ENCODE data around the gene TNFRSF8. TPM values are rescaled to one million over a fixed set of nuclear protein-coding genes. Genes with fewer than 3 reads are reported as not detected.
"Not testable (repeated sequence)": the region's sequence is repeated elsewhere in the genome, so short reads cannot be mapped to it uniquely, and the experiment has no call there.

The TNFRSF8 gene
- polyA plus RNA-seq (2014; cell fraction: cytosol; rRNA removed) = 0.07 and 0.14 TPM in 2 replicates
- not detected in 2 replicates for polyA plus RNA-seq (2014; cell fraction: nucleus; rRNA removed)

- DNase-seq (ENCODE audit: low spot score) = no peak
Measured at GRCh38 chr1:12063141-12064072, at the start of gene TNFRSF8. Gene TNFRSF8 (plus strand): TSS chr1:12063303. CDS start chr1:12063599, 296 bp downstream.

- no peak for DNase-seq (ENCODE audit: low spot score)
Measured at GRCh38 chr1:12014141-12014991, 48.7 kb upstream of the TNFRSF8 start.

DNA sequence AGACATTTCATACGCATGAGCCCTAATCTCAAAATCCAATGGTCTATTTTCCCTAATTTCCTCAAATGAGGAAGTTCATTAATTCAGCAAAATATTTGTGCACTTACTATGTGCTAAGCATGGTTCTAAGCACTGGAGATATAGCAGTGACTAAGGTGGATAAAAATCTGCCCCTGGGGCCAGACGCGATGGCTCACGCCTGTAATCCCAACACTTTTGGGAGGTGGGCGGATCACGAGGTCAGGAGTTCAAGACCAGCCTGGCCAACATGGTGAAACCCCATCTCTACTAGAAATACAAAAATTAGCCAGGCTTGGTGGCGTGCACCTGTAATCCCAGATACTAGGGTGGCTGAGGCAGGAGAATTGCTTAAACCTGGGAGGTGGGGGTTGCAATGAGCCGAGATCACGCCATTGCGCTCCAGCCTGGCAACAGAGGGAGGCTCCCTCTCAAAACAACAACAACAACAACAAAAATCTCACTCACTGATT lies 48.1 kb upstream of the TNFRSF8 start:
- no peak for DNase-seq (ENCODE audit: low spot score)

DNA sequence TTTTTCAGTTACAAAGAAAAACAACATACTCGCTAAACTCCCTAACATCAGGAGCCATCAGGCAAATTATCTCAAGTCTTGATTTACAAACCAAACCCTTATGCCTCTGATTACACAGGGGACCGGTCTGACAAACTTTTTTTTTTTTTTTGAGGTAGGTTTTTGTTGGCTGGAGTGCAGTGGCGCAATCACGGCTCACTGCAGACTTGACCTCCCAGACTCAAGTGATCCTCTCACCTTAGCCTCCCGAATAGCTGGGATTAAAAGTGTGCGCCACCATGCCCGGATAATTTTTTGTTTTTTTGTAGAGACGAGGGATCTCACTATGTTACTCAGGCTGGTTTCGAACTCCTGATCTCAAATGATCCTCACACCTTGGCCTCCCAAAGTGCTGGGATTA lies 47.6 kb upstream of the TNFRSF8 start:
- DNase-seq (ENCODE audit: low spot score) = no peak

- DNase-seq (ENCODE audit: low spot score) = no peak
Measured at GRCh38 chr1:12016182-12016581, 46.9 kb upstream of the TNFRSF8 start.

DNA sequence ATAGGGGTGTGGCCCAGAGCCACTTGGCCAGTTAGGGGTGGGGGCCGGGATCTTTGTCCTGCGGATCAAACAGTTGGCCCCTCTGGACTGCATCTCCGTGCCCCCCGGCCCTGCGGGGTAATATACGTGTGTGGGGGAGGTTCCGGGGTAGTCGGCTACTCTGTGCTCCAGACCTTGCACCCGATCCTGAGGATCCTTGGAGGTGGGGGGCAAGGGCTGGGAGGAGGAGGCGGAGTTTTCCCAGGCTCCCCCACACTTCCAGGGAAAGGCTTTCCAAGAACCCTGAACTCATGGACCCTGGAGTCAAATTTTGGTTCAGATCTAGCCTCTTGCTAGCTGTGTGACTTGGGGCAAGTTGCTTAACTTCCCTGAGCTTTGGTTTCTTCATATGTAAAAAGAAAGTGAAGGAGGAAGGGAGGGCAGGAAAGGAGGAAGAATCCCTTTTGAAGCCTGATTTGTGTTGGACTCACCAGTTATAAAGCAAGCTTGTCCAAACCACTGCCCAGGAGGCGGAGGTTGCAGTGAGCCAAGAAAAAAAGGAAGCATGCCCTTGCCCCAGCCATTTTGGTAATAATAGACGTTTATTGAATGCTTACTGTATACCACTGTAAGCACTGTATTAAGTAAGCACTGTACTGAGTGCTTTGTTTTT lies 43.1 kb upstream of the TNFRSF8 start:
- DNase-seq (ENCODE audit: low spot score) = no peak

DNA sequence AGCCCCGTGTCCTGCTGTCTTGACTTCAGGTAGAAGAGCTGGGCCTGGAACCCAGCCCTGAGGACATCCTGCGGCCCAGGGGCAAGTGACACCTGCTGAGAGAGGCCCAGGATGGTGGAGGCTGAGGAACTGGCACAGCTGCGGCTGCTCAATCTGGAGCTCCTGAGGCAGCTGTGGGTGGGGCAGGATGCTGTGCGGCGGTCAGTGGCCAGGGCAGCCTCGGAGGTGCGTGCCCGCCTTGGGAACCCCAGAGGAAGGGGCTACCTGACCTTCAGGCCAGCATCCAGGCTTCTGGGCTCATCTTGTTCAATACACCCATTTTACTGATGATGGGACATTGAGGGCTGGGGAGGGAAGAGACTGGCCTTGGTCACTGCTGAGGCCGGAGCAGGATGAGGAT lies 41.5 kb upstream of the TNFRSF8 start:
- DNase-seq (ENCODE audit: low spot score) = no peak

DNA sequence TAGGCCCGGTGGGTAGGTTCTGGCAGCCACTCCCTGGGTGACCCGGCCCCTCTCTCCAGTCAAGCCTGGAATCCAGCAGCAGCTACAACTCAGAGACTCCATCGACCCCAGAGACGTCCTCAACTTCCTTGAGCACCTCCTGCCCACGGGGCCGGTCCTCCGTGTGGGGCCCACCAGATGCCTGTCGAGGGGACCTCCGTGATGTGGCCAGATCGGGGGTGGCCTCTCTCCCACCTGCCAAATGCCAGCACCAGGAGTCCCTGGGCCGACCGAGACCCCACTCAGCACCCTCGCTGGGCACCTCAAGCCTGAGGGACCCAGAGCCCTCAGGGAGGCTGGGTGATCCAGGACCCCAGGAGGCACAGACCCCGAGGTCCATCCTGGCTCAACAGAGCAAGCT lies 41.1 kb upstream of the TNFRSF8 start:
- no peak for DNase-seq (ENCODE audit: low spot score)

DNA sequence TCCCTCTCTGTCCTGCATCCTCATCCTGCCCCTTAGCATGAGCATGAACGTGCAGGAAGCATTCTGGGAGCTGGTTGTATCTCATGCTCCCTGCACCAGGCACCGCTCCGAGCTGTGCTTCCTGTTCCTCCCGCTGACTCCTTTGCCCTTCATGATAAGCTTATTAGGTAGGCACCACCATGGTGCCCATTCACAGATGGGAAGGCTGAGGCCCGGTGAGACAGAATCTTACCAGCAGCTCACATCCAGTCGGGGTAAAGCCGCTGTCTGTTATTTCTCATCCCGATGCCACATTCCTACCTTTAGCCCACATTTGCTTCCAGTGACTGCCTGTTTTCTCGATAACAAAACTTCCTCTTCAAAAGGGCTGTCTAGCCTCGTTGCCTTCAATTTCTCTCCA lies 36.5 kb upstream of the TNFRSF8 start:
- no peak for DNase-seq (ENCODE audit: low spot score)

DNA sequence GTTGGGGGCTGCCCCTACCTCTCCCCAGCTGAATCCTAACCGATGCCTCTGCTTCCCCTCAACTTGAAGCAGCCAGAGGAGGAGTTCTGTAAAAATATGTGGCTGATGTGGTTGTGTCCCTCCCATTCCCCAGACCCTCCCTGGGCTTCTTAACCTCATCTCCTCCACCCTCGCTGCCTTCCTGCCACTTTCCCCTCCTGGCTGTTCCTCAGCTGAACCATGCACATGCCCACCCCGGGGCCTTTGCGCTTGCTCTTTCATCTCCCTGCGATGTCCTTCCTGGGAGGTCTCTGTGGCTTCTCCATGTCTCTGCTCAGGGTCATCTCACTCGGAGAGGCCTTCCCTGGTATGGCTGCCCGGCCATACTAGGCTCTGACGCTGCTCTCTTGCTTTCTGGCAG lies 34.9 kb upstream of the TNFRSF8 start:
- DNase-seq (ENCODE audit: low spot score) = no peak

- DNase-seq (ENCODE audit: low spot score) = no peak
Measured at GRCh38 chr1:12028957-12029511, 34.1 kb upstream of the TNFRSF8 start.

DNA sequence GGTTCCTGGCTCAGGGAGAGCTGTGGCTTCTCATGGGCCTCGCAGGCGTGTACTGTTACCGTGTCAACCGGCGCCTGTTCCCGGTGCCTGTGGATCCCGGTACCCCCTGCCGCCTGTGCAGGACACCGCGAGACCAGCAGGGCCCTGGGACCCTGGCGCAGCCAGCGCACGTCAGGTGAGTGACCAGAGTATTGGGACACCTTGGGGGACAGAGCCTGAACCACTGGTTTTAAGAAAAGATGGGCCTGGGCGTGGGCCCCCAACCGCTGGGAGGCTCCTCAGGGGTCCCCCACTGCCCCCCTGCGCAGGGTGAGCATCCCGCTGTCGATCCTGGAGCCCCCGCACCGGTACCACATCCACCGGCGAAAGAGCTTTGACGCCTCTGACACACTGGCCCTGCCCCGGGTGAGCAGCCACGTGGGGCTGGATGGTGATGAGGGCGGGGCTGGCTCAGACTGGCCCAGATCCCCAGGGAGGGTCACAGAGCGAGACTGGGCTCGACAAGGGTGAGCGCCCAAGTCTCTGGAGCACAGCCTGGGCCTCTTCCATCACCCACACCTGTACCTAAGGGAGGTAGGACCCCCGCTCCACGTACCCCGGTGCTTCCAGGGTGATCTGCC lies 33.3 kb upstream of the TNFRSF8 start:
- no peak for DNase-seq (ENCODE audit: low spot score)

DNA sequence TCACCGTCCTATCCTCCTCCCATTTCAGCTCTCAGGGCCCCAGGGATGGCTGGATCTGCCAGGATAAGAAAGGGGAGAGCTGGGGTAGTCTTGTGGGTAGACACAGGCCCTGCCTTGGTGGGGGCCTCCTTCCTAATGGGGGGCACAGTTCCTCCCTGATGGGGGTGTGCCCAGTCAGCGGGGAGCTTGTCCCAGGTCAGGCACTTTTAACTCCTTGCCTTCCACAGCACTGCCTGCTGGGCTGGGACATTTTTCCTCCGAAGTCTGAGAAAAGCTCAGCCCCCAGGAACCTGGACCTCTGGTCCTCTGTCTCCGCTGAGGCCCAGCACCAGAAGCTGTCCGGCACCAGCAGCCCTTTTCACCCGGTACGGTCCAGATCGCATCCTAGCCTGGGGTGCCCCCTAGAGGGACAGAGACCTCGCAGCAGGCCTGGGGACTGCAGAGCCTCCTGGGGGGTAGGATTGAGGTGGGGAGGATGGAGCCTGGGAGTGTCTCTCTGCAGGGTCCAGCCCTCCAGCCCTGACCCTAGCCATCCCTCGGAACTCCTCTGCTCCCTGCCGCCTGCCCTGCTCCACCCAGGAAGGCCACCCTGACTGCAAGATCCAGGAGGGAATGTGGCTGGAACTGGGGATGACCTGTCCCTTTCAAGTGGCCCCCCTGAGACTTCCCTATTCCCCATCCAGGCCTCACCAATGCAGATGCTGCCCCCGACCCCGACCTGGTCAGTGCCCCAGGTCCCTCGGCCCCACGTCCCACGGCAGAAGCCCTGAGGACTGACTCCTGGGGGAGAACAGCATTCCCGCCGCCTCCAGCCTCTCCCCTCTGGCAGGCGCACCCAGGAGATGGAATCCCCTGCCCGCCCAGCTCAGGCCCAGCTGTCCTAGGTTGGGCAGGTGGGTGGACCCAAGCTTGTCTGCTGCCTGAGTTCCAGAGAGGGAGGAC lies 31.8 kb upstream of the TNFRSF8 start:
- DNase-seq (ENCODE audit: low spot score) = no peak

DNA sequence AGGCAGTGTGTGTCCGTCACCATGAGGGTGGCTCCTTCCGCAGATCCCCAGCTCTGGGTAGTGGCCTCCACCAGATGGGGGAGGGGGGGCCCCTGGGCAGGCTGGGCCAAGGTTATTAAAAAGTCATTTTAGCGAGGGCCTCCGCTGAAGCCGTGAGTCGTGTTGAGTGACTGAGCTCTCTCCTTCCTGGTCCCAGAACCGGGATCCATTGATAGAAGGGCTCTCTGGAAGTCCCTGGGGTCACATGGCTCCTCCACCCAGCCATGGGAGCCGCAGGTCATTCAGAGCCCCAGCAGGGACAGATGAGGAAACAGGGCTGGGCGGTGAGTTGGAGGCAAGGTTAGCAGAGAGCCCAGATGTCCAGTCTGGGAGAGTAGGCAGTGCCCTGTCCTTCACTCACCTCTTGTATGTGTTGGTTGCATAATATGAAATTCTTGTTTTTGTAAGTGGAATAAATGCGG lies 30.9 kb upstream of the TNFRSF8 start:
- DNase-seq (ENCODE audit: low spot score) = no peak

- DNase-seq (ENCODE audit: low spot score) = not testable (repeated sequence)
Measured at GRCh38 chr1:12033441-12033840, 29.7 kb upstream of the TNFRSF8 start.

- DNase-seq (ENCODE audit: low spot score) = no peak
Measured at GRCh38 chr1:12034381-12034801, 28.7 kb upstream of the TNFRSF8 start.

DNA sequence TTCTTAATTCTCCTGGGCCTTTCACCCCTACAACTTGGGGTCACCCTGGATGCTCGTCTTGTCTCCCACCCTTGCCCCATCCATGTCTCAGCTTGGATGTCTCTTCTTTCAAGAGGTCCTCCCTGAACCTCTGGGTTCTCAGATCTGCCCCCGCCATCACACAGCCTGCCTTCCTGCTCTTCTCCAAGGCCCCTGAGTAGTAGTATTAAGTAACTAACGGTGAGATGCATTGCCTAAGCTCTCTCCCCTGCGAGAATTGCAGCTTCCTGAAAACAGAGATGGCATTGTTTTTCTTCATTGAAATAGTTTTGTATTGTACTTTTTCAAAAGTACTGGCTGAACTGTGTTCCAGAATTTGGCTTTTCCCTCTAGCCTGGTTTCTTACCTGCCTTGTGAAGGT lies 27.8 kb upstream of the TNFRSF8 start:
- DNase-seq (ENCODE audit: low spot score) = no peak

DNA sequence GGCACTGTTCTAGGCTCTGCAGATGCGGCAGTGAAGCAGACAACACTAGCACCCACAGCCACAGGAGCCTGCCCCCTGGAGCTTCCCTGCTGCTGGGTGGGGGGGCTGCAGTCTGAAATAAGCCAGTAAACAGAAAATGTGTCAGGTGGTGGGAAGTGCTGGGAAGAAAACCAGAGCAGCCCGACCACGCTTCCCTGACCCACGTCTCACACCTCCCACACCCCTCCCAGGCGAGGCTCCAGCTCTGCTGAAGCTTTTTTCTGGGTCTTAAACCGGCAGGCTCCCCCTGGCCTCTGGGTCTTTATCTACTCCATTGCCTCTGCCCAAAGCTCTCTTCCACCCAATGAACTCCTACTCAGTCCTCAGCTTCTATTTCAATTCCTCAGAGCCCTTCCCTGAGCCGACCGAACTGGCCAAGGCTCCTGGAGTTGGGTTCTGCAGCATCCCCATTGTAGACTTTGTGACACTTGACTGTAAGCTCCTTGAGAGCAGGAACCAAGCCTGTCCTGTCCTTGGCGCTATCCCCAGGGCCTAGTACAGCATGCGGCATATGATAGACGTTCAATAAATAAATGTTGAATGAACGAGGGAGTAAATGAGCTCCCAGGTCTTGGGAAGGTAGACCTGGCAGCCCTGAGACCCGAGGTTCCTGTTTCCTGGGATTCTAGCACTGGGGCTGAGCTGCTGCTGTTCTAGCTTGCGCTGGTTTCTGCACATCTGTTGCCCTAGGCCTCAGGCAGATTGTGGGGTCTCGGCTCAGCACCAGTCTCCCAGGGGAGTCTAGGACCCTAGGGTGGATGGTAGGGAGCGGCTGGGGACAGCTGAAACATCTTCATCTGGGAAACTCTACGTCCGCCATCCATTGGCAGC lies 25.4 kb upstream of the TNFRSF8 start:
- no peak for DNase-seq (ENCODE audit: low spot score)

Data from SK-N-DZ (cell line).